ENCODE data around the gene NOP53. TPM values are rescaled to one million over a fixed set of nuclear protein-coding genes. Genes with fewer than 3 reads are reported as not detected.
"Not testable (repeated sequence)": the region's sequence is repeated elsewhere in the genome, so short reads cannot be mapped to it uniquely, and the experiment has no call there.

The NOP53 gene
- total RNA-seq, 2 donors from 2014 or later = 143 to 243 TPM

DNA sequence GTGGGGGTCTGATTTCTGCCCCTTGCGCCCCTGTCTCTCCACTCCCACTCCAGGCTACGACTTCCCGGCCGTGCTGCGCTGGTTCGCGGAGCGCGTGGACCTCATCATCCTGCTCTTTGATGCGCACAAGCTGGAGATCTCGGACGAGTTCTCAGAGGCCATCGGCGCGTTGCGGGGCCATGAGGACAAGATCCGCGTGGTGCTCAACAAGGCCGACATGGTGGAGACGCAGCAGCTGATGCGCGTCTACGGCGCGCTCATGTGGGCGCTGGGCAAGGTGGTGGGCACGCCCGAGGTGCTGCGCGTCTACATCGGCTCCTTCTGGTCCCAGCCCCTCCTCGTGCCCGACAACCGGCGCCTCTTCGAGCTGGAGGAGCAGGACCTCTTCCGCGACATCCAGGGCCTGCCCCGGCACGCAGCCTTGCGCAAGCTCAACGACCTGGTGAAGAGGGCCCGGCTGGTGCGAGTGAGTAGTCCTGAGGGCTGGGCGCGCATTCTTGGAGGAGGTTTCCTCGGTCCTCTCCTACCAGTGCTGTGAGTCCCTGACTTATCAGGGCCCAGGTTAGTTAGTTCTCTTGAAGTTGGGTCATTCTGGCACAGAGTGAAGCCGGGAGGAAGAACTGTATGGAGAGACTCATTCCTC, 19.5 kb upstream of the NOP53 start:
- H3K27me3 ChIP-seq = no peaks in the 10 kb centered on the region
- no peak overlapping the region for H3K27ac ChIP-seq
- H3K9me3 ChIP-seq = no peaks in the 10 kb centered on the region
- DNase-seq (ENCODE audit: low spot score) = no peak
- H3K4me3 ChIP-seq = no peak overlapping the region
- peaks cover 0 to 52% of the 10 kb centered on the region in 2 donors for H3K4me1 ChIP-seq
- H3K36me3 ChIP-seq = peaks cover 25% of the 10 kb centered on the region
- TF ChIP-seq, protein P1, sequence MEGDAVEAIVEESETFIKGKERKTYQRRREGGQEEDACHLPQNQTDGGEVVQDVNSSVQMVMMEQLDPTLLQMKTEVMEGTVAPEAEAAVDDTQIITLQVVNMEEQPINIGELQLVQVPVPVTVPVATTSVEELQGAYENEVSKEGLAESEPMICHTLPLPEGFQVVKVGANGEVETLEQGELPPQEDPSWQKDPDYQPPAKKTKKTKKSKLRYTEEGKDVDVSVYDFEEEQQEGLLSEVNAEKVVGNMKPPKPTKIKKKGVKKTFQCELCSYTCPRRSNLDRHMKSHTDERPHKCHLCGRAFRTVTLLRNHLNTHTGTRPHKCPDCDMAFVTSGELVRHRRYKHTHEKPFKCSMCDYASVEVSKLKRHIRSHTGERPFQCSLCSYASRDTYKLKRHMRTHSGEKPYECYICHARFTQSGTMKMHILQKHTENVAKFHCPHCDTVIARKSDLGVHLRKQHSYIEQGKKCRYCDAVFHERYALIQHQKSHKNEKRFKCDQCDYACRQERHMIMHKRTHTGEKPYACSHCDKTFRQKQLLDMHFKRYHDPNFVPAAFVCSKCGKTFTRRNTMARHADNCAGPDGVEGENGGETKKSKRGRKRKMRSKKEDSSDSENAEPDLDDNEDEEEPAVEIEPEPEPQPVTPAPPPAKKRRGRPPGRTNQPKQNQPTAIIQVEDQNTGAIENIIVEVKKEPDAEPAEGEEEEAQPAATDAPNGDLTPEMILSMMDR (IDR thresholded peaks at IDR 0.05) = no peak

DNA sequence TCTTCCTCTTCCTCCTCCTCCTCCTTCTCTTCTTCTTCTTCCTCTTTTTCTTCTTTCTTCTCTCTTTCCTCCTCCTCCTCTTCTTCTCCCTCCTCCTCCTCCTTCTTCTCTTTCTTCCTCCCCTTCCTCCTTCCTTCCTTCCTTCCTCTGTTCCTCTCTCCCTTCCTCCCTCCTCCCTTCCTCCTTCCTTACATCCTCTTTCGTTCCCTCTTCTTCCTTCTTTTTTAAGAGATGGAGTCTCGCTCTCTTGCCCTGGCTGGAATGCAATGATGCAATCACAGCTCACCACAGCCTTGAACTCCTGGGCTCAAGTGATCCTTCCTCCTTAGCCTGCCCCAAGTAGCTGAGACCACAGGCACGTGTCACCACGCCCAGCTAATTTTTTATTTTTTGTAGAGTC, 18.9 kb upstream of the NOP53 start:
- Histone ChIP-seq H3K36me3 (peaks cover 27% of the 10 kb centered on the region), H3K27ac (no peak overlapping the region), H3K4me1 (peaks cover 0 to 51% of the 10 kb centered on the region in 2 donors), H3K4me3 (no peak overlapping the region), H3K9me3 (no peaks in the 10 kb centered on the region), H3K27me3 (no peaks in the 10 kb centered on the region)
- DNase-seq (ENCODE audit: low spot score) = no peak
- TF ChIP-seq, protein P1 (IDR thresholded peaks at IDR 0.05) = no peak

DNA sequence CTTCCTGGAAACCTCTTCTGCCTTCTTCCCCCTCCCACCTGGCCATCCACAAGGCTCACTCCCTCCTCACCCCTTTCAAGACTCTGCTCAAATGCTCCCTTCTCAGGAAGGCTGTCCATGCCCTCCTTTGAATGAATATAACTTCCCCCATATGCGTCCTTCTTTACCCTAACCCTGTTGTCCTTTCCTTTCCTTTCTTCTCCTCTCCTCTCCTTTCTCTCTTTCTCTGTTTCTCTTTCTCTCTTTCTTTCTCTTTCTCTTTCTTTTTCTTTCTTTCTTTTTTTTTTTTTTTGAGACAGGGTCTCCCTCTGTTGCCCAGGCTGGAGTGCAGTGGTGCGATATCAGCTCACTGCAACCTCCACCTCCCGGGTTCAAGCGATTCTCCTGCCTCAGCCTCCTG, 17.1 kb upstream of the NOP53 start:
- Histone ChIP-seq H3K36me3 (peaks cover 37% of the 10 kb centered on the region), H3K27ac (peak overlapping the region in 1 of 2 donors; percentile 80), H3K4me1 (peaks cover 0 to 42% of the 10 kb centered on the region in 2 donors)
- not testable (repeated sequence) for H3K4me3 ChIP-seq; H3K27me3 ChIP-seq; DNase-seq (ENCODE audit: low spot score); H3K9me3 ChIP-seq

- Histone ChIP-seq H3K36me3 (peaks cover 37% of the 10 kb centered on the region), H3K27me3 (no peaks in the 10 kb centered on the region), H3K4me3 (peak overlapping the region in 1 of 2 donors; percentile 19), H3K9me3 (no peaks in the 10 kb centered on the region), H3K27ac (peak overlapping the region; percentile 74 to 80), H3K4me1 (peaks cover 0 to 38% of the 10 kb centered on the region in 2 donors)
- peak; percentile 77 for DNase-seq (ENCODE audit: low spot score)
- TF ChIP-seq, protein P1 (IDR thresholded peaks at IDR 0.05) = no peak
These were observed 15.9 kb upstream of the NOP53 start for GRCh38 chr19:47729468-47729798.

- H3K36me3 ChIP-seq = peaks cover 37% of the 10 kb centered on the region
- TF ChIP-seq, protein P1 (IDR thresholded peaks at IDR 0.05) = no peak
- DNase-seq (ENCODE audit: low spot score) = peak; percentile 77
- H3K4me1 ChIP-seq = peaks cover 0 to 36% of the 10 kb centered on the region in 2 donors
- H3K27me3 ChIP-seq = no peaks in the 10 kb centered on the region
- peak overlapping the region in 1 of 2 donors; percentile 19 for H3K4me3 ChIP-seq
- H3K27ac ChIP-seq = peak overlapping the region; percentile 74 to 80
- no peaks in the 10 kb centered on the region for H3K9me3 ChIP-seq
These were observed 15.4 kb upstream of the NOP53 start for GRCh38 chr19:47729799-47730520.

DNA sequence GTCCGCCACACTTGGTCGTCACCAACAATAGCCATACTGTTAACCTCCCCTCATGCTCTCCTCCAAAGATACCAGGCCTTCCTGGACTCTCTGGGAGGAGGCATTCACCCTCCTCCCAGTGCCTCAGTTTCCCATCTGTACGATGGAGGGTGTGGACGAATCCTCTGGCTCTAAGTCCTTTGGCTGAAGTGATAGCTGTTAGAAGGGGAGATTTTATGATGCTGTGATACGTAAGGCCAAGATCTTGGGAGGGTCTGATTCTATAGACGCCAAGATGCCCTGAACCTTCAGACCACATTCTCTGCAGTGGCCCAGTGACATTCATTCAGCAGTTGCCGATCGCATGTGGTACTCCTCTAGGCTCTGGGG, 14.8 kb upstream of the NOP53 start:
- no peak overlapping the region for H3K4me3 ChIP-seq
- H3K9me3 ChIP-seq = no peaks in the 10 kb centered on the region
- TF ChIP-seq, protein P1 (IDR thresholded peaks at IDR 0.05) = no peak
- no peaks in the 10 kb centered on the region for H3K27me3 ChIP-seq
- H3K27ac ChIP-seq = peak overlapping the region; percentile 74 to 80
- no peak for DNase-seq (ENCODE audit: low spot score)
- H3K36me3 ChIP-seq = peaks cover 37% of the 10 kb centered on the region
- peaks cover 0 to 36% of the 10 kb centered on the region in 2 donors for H3K4me1 ChIP-seq
